A549 (cell line): ENCODE data around the gene SGCD.

ENCODE experiments used
- CBX2 ChIP-seq: fragments of 200-600 bp; sonication (generic); IDR thresholded peaks from 2 replicates; pipeline ENCODE4 v1.6.1; 2016; ENCODE audit warnings: low read depth, mild to moderate bottlenecking, borderline replicate concordance
- CEBPB ChIP-seq, 2 experiments: fragments of >200 bp in 1 of 2; sonication (Bioruptor Twin) in 1 of 2; formaldehyde crosslinking in 1 of 2; IDR thresholded peaks; 2 replicates each; pipeline ENCODE4 v1.6.1; 2012 to 2016
- CTCF ChIP-seq: fragments of >200 bp; sonication (Bioruptor Twin); formaldehyde crosslinking; IDR thresholded peaks from 3 replicates; pipeline ENCODE4 v1.5.1; 2016
- EP300 ChIP-seq, 2 experiments: fragments of >200 bp; sonication (Bioruptor Twin); formaldehyde crosslinking; IDR thresholded peaks; 2 replicates in 1 of 2; 3 replicates in 1 of 2; pipeline ENCODE4 v1.6.1; 2016 to 2017
- KDM1A ChIP-seq: fragments of 200-600 bp; sonication (generic); IDR thresholded peaks from 2 replicates; pipeline ENCODE4 v1.6.1; 2016; ENCODE audit warnings: low read depth, mild to moderate bottlenecking
- KDM5A ChIP-seq: fragments of 200-600 bp; sonication (generic); IDR thresholded peaks from 2 replicates; pipeline ENCODE4 v1.6.1; 2016; ENCODE audit warnings: antibody characterized with exemption, mild to moderate bottlenecking
- MYC ChIP-seq: IDR thresholded peaks from 2 replicates; pipeline ENCODE4 v1.6.1; 2012; ENCODE audit warnings: mild to moderate bottlenecking, inconsistent platforms, low read length, improper control_type of control experiment, borderline replicate concordance
- POLR2A ChIP-seq: IDR thresholded peaks from 2 replicates; pipeline ENCODE4 v1.6.1; 2012; ENCODE audit warnings: mild to moderate bottlenecking, low read length
- ZNF302 ChIP-seq: fragments of 250-450 bp; sonication (Bioruptor Pico); IDR thresholded peaks from 2 replicates; pipeline ENCODE4 v1.9.0; 2021; ENCODE audit warnings: inconsistent platforms, mild to moderate bottlenecking, moderate library complexity
- TF ChIP-seq, protein P1 (sequence below): IDR thresholded peaks from 2 replicates; pipeline ENCODE4 v1.6.1; 2012

GRCh38 chr5:156473269-156473908 is 146.4 kb downstream of the SGCD start:
- no peak for TF ChIP-seq KDM5A
- TF ChIP-seq, protein P1, sequence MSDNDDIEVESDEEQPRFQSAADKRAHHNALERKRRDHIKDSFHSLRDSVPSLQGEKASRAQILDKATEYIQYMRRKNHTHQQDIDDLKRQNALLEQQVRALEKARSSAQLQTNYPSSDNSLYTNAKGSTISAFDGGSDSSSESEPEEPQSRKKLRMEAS = 0 out of 2 replicates have a peak, but pooled peaks have one; percentile 28
- TF ChIP-seq ZNF302 (CRISPR knock-in tag) = no peak
- TF ChIP-seq MYC = no peak
- TF ChIP-seq CBX2 = no peak
- TF ChIP-seq CEBPB (IDR thresholded peaks at IDR 0.05) = peak; percentile 81 to 90
- TF ChIP-seq EP300 (IDR thresholded peaks at IDR 0.05) = peak; percentile 16 to 32; a peak in 1 of 5 replicates
- no peak for TF ChIP-seq CTCF
- TF ChIP-seq KDM1A = no peak
- TF ChIP-seq POLR2A = no peak
